Neural cell (in vitro differentiated cells): Measurements from ENCODE around the gene CES2.

Experiments
- CTCF ChIP-seq: fragments of 450-650 bp; IDR thresholded peaks from 2 replicates; pipeline ENCODE4 v1.5.1; 2014; ENCODE audit warnings: antibody characterized with exemption, mild to moderate bottlenecking, moderate library complexity; ENCODE audit not compliant: poor library complexity, severe bottlenecking
- EZH2 ChIP-seq: fragments of 200-600, 300-800 bp; shearing (Covaris generic), sonication (generic); IDR thresholded peaks from 2 replicates; pipeline ENCODE4 v1.6.1; 2014; ENCODE audit warnings: antibody characterized with exemption, low read length, borderline replicate concordance, mild to moderate bottlenecking; ENCODE audit not compliant: insufficient read depth, poor library complexity, severe bottlenecking
- MXI1 ChIP-seq: fragments of 450-650 bp; conservative IDR thresholded peaks from 2 replicates; pipeline ENCODE4 v1.6.1; 2014; ENCODE audit warnings: antibody characterized with exemption, mild to moderate bottlenecking; ENCODE audit not compliant: poor library complexity, severe bottlenecking
- POLR2AphosphoS5 ChIP-seq: IDR thresholded peaks from 2 replicates; pipeline ENCODE4 v1.6.1; 2012
- RAD21 ChIP-seq: fragments of 450-650 bp; conservative IDR thresholded peaks from 2 replicates; pipeline ENCODE4 v1.6.1; 2014; ENCODE audit warnings: antibody characterized with exemption, mild to moderate bottlenecking, moderate library complexity
- SMC3 ChIP-seq: fragments of 450-650 bp; conservative IDR thresholded peaks from 2 replicates; pipeline ENCODE4 v1.6.1; 2014; ENCODE audit warnings: antibody characterized with exemption, mild to moderate bottlenecking, moderate library complexity; ENCODE audit not compliant: poor library complexity
- TAF1 ChIP-seq: IDR thresholded peaks from 2 replicates; pipeline ENCODE4 v1.6.1; 2012; ENCODE audit warnings: low read depth

- no peak for TF ChIP-seq CTCF
- TF ChIP-seq TAF1, result no peak
- TF ChIP-seq SMC3, result no peak
- no peak for TF ChIP-seq RAD21
- TF ChIP-seq POLR2AphosphoS5, result no peak
- TF ChIP-seq MXI1, result no peak
- no peak for TF ChIP-seq EZH2
Measured at GRCh38 chr16:66908116-66908515, 27.2 kb upstream of the CES2 start.
